Left forelimb (tissue), 1 donor: ENCODE measurements around the gene FSTL1.

ENCODE experiments used
- DNase-seq: peaks from one replicate; pipeline ENCODE4 v3.0.0-alpha.2; 2018; ENCODE audit warnings: low spot score

FSTL1 gene

GRCh38 chr3:120440001-120440703 is 10.6 kb downstream of the FSTL1 start:
- no peak for DNase-seq

- DNase-seq, result no peak
These were observed 12.0 kb downstream of the FSTL1 start for GRCh38 chr3:120438665-120439370.

GRCh38 chr3:120438216-120438615 is 12.6 kb downstream of the FSTL1 start:
- DNase-seq, result no peak

- DNase-seq, result no peak
These were observed 13.2 kb downstream of the FSTL1 start for GRCh38 chr3:120437559-120437958.

GRCh38 chr3:120436523-120437050 is 14.2 kb downstream of the FSTL1 start:
- no peak for DNase-seq

- DNase-seq, result no peak
These were observed 15.2 kb downstream of the FSTL1 start for GRCh38 chr3:120435621-120436020.

- DNase-seq, result no peak
These were observed 17.0 kb downstream of the FSTL1 start for GRCh38 chr3:120433662-120434331.

- no peak for DNase-seq
These were observed 18.5 kb downstream of the FSTL1 start for GRCh38 chr3:120432150-120432860.

- no peak for DNase-seq
These were observed 20.9 kb downstream of the FSTL1 start for GRCh38 chr3:120429921-120430361.

- no peak for DNase-seq
These were observed 21.9 kb downstream of the FSTL1 start for GRCh38 chr3:120428924-120429323.

- no peak for DNase-seq
These were observed 23.6 kb downstream of the FSTL1 start for GRCh38 chr3:120427201-120427600.

GRCh38 chr3:120425572-120426250 is 25.1 kb downstream of the FSTL1 start:
- DNase-seq, result no peak

GRCh38 chr3:120424976-120425570 is 25.7 kb downstream of the FSTL1 start:
- DNase-seq, result no peak

GRCh38 chr3:120424506-120424905 is 26.3 kb downstream of the FSTL1 start:
- DNase-seq, result no peak

GRCh38 chr3:120423432-120423831 is 27.4 kb downstream of the FSTL1 start:
- no peak for DNase-seq

- no peak for DNase-seq
These were observed 28.9 kb downstream of the FSTL1 start for GRCh38 chr3:120421926-120422325.

- no peak for DNase-seq
These were observed 29.8 kb downstream of the FSTL1 start for GRCh38 chr3:120420928-120421551.

- no peak for DNase-seq
These were observed 30.4 kb downstream of the FSTL1 start for GRCh38 chr3:120420360-120420759.

GRCh38 chr3:120419797-120420196 is 31.0 kb downstream of the FSTL1 start:
- no peak for DNase-seq

GRCh38 chr3:120418866-120419490 is 31.8 kb downstream of the FSTL1 start:
- DNase-seq, result no peak
